ENCODE data around the gene MZF1.

Gene MZF1

GRCh38 chr19:58570770-58571574 lies 2.2 kb downstream of the MZF1 start:
- no peak for DNase-seq (ENCODE audit: low read depth in 3 of 3)

DNA sequence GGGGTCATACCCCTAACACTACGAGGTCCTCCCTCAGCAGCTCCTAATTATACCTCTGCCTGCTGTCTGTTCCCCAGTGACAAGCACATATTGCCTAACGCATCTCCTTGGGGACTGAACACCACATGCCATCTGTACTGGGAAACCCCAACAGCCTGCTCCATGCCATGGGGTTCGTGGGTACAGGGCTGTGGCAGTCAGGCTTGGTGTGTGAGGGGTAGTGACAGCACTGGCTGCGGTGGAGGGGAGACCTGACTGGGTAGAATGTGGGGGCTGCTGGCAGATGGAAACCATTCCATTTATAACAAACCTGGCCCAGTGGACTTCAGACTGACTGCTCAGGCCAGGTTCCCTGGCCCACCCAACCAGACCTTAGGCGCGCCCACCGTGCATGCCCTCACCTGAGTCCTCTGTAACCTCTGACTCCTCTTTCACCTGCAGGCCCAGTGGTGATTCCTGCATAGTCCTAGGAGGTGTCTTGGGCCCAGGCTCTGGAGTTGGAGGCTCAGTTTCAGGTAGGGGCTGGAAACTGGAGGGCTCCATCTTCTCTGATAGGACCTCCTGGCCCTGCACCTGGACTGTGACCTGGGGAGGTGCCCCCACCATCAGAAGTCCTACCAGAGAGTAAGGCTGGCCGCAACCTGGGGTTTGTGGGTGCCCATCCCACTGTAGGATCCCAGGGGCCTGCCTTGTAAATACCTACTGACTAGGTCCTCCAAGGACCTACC lies 3.0 kb downstream of the MZF1 start:
- DNase-seq (ENCODE audit: low read depth in 3 of 3) = no peak

GRCh38 chr19:58569191-58569942 lies 3.8 kb downstream of the MZF1 start:
- no peak for DNase-seq (ENCODE audit: low read depth in 3 of 3)

GRCh38 chr19:58568453-58569130 lies 4.5 kb downstream of the MZF1 start:
- DNase-seq (ENCODE audit: low read depth in 3 of 3) = no peak

DNA sequence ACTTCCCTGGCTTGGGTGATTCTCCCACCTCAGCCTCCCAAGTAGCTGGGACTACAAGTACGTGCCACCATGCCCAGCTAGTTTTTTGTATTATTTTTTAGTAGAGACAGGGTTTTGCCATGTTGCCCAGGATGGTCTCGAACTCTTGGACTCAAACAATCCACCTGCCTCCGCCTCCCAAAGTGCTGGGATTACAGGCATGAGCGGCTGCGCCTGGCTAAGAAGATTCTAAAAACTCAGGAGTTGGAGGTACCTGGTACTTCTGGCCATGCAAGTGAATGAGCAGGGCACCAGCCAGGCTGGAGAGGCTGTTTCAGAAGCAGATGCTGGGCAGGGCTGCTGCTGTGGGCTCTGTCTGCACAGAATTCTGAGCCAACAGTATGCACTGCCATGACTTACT lies 6.1 kb downstream of the MZF1 start:
- no peak for DNase-seq (ENCODE audit: low read depth in 3 of 3)

DNA sequence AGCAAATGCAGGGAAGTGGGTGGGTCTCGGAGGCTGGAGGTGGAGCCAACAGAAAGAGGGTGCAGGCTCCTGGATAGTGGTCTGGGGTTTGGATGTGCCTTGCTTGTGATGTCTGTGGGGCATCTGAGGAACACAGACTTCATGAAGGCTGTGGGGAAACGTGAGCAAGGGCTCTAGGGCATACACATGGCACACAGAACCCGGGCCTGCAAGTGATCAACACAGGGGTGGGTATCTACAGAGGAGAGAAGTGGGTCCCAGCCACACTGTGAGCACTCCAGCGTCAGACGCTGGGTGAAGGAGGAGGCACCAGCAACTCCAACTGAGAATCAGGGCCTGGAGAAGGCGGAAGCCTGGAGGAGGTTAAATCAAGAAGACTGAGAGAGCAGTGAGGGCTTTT lies 9.3 kb downstream of the MZF1 start:
- DNase-seq (ENCODE audit: low read depth in 3 of 3) = no peak

DNA sequence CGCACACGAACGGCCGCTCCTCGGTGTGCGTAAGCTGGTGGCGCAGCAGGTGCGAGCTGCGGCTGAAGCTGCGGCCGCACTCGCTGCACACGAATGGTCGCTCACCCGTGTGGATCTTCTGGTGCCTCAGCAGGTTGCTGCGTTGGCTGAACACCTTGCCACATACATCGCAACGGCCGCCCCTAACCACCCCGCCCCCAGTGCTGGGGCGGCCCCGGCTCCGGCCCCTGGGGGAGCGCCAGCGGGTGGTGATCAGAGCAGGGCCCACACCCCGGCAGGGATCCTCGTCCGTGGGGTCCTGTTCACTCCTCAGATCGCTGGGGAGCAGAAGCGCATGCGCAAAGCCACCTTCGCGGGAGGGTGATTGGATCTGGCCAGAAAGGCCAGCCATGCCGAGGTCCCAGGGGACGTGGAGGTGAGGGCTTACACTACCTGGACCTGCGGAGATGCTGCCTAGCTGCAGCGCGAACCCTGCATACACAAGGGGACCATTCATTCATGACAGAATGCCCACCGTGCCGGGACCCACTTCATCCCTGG lies 10.0 kb downstream of the MZF1 start:
- DNase-seq (ENCODE audit: low read depth in 3 of 3) = no peak

- no peak for DNase-seq (ENCODE audit: low read depth in 3 of 3)
These were observed 10.8 kb downstream of the MZF1 start for GRCh38 chr19:58562122-58563033.

DNA sequence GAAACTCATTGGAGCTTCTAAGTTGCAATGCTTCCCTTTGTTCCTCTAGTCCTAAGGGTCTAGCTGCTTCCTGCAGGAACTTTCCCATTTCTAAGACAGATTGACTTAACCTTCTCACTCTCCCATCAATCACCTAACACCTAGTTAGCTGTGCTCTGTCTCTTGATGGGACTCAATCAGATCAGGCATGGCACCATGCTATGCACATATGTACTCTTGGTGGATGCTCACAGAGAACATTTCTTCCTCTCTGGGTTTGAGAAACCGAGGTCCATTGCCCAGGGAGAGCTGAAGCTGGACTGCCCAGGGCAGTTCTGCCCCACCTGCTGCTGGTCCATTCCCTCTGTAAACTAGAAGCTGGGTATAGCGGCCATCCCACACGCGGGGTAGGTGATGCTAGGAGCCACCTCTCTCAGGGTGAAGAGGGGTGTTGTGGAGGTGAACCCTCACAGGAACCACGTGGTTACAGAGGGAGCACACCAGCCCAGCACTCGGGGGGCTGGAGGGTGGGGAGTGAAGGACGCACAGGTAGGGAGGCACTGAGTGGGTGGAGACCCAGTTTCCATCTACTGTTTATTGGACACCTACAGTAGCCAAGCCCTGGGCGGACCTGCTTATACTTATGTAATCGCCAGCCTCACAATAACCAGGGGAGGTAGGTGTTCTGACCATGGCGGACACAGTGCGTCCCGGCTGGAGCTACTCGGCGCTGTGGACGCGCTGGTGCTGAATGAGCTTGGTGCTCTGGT lies 11.6 kb downstream of the MZF1 start:
- DNase-seq (ENCODE audit: low read depth in 3 of 3) = no peak

DNA sequence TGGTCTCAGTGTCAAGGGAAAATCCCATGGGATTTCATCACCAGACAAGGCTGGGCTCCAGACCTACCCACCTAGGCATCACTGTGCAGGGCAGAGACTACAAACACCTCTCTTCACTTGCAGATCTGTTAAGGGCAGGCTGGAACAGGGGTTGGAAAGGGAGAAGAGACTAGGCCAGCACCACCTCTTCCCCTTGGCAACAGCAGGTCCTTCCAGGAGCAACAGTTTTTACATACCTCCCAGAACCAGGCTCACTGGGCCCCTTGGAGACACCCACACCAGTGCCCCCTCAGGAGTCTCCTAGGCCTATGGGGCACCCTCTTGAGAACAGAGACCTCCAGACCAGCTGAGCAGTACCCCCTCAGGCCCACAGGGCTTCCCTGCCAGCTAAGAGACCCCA lies 12.2 kb downstream of the MZF1 start:
- no peak for DNase-seq (ENCODE audit: low read depth in 3 of 3)

DNA sequence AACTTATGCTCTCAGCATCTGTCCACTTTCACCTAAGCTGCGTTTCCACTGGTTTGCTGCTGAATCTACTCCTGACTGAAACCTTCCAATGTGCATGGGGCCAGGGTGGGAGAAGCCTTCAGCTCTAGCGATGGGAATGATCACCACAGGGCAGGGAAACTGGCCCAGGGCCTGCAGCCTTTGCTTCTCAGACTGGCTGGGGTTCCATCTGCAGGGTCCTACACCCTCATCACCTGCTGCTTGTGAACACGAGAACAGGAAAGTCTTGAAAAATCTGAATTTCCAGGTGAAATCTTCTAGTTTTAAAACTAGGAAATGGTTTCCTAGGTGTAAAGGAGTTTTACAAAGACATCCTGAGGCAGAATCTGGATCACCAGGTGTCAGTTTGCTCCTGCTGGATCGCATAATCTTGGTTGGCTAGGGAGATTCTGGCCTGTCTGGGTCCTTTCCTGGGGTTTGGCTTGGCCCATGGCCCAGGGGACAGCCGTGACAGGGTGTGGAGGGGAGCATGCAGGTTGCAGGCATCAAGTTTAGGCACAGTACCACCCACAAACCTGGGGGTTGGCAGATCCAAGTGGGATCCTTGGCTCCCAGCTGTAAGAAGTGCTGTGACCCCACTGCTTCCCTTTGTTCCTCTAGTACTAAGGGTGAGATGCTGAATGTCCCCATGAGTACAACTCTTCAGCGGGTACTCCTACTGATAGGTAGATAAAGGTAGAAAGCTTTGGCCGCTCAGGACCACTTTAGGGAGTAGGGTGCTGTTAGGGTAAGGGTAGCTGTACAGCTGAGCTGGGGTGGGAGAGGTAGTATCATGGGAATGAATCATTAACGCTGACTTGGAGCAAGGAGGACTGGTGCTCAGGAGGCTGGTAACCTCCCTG lies 12.9 kb downstream of the MZF1 start:
- no peak for DNase-seq (ENCODE audit: low read depth in 3 of 3)

GRCh38 chr19:58559275-58560006 lies 13.7 kb downstream of the MZF1 start:
- DNase-seq (ENCODE audit: low read depth in 3 of 3) = no peak

- DNase-seq (ENCODE audit: low read depth in 3 of 3) = peak; percentile 97 to 99 (median 98)
These were observed 14.4 kb downstream of the MZF1 start for GRCh38 chr19:58558623-58559274.

DNA sequence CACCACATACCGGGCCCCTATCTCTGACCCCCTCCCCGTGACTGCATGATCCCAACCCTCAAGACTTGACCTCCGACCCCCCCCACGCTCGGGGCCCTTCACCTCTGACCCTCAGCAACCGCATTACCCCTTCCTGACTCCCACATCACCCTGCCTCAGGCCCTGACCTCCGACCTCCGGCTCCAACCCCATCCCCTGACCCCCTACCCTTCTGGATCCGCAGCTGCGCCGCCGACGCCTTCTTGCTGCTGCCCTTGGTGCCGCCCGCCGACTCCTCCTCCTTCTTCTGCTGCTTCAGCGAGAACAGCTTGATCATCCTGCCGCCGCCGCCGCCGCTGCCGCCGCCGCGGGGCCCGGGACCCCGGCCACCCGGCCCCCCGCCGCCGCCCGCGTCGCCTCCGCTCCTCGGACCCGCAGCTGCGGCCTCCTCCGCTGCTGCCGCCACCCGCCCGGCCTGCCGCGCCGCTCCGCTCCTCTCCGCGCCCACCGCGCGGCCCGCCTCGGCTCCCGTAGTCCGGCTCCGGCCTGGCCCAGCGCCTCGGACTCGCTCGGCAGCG lies 15.0 kb downstream of the MZF1 start, which contains the start of gene UBE2M:
TSS of gene UBE2M (minus strand) at position 546 of the 557 bp plus-strand sequence. CDS start at position 316, 230 bp downstream.
- DNase-seq (ENCODE audit: low read depth in 3 of 3) = no peak

DNA sequence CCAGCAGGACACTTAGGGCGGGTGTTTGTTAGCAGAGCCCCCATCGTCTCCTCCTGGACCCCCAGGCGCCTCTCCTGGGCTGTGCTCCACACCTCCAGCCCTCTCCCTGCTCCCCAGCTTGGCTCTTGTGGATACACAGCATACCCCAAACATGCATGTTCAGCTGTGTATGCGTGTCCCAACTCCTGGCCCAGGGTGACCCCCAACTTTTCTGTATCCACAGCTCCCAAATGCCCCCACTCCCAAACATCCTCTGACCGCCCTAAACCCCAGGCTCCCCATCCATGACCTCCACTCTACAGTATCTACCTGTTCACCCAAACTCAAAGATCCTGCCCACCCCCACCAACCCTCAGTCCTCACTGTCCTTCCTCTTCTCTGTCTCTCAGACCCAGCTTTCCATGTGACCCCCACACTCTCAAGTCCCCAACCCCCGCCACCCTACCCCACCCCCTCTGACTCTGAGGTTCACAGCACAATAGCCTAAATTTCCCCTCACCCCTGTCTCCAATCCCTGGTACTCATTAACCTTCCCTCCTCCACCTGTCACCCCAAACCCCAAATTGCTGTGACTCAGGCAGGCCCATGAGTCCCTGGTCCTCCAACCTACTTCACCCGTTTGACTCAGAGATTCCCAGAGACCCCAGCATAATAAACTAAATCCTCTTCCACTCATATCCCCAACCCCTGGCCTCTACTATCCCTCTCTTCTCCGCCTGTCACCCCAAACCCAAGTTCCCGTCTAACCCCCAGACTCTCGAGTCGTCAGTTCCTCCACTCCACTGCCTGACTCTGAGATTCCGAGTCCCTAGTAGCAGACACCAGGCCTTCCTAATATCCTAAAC lies 15.7 kb downstream of the MZF1 start:
- no peak for DNase-seq (ENCODE audit: low read depth in 3 of 3)

DNA sequence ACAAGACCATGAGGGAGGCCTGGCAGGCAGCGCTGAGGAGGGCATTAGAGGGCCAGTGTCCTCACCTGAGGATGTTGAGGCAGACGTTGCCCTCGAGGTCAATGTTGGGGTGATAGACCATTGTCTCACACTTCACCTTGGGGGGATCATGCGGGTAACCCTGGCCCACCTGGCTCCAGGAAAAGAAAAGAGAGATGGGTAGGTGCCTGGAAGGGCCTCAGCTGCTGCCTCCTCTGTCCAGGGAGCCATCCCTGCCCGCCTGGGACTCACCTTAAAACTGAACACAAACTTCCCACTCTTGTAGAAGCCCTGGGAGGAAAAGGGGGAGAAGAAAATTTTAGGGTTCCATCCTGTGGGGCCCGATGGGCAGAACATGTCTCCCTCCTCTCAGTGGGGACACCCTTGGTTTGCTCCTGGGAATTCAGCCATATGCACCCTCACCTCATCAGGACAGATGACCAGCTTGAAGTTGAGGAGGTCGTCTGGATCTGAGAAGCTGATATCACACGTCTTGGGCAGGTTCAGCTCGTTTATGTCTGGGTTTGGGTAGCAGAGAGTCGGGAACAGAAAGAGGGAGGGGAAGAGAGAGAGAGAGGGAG lies 16.4 kb downstream of the MZF1 start:
- no peak for DNase-seq (ENCODE audit: low read depth in 3 of 3)

Measured in stimulated activated CD4-positive, alpha-beta T cell treated with anti-CD3 and anti-CD28 coated beads, TNF-alpha, amount 100 ng/mL, for 4 hours (primary cell).